Measurements from ENCODE around the gene MAB21L4.

MAB21L4 gene

GRCh38 chr2:240922982-240923537 is 27.1 kb upstream of the MAB21L4 start (continued):
- TF ChIP-seq ZBTB17 (tag by site-specific recombination; IDR thresholded peaks at IDR 0.05): peak; percentile 26; the same call in 1 of the 2 replicates
- TF ChIP-seq KLF8 (tag by site-specific recombination; IDR thresholded peaks at IDR 0.05): 0 out of 2 replicates have a peak, but pooled peaks have one; percentile 18
- TF ChIP-seq ATF2 (tag by site-specific recombination; IDR thresholded peaks at IDR 0.05; ENCODE audit: low read depth): no peak
- TF ChIP-seq ZFHX2 (tag by site-specific recombination; conservative IDR thresholded peaks at IDR 0.05): no peak
- no peak for TF ChIP-seq ZNF211 (tag by site-specific recombination; IDR thresholded peaks at IDR 0.05; ENCODE audit: low read depth)
- TF ChIP-seq ZNF510 (tag by site-specific recombination; IDR thresholded peaks at IDR 0.05; ENCODE audit: insufficient replicate concordance): no peak
- no peak for TF ChIP-seq ZNF830 (tag by site-specific recombination; IDR thresholded peaks at IDR 0.05; ENCODE audit: low read depth)
- TF ChIP-seq ZBTB7A (tag by site-specific recombination; IDR thresholded peaks at IDR 0.05; ENCODE audit: low read depth): peak; percentile 77; the same call in 1 of the 2 replicates
- TF ChIP-seq FEZF1 (tag by site-specific recombination; IDR thresholded peaks at IDR 0.05): no peak
- no peak for TF ChIP-seq ZBTB8A (tag by site-specific recombination; IDR thresholded peaks at IDR 0.05)
- no peak for TF ChIP-seq BCL11A (tag by site-specific recombination; IDR thresholded peaks at IDR 0.05; ENCODE audit: low read depth)
- no peak for TF ChIP-seq ZNF670 (tag by site-specific recombination; IDR thresholded peaks at IDR 0.05; ENCODE audit: low read depth)

- Histone ChIP-seq H3K4me1 (ENCODE audit: control insufficient read depth, insufficient read depth, low read length) (no peaks in the 10 kb centered on the region), H3K27ac (ENCODE audit: extremely low read depth, low read depth, low read length) (no peak overlapping the region), H3K4me3 (ENCODE audit: low read depth, low read length) (no peak overlapping the region), H3K36me3 (ENCODE audit: control insufficient read depth in 2 of 2, insufficient read depth in 1 of 2, low read length in 2 of 2) (no peaks in the 10 kb centered on the region), H3K9me3 (ENCODE audit: control insufficient read depth, insufficient read depth, low read depth, low read length) (no peaks in the 10 kb centered on the region)
- TF ChIP-seq SCRT2 (tag by site-specific recombination; IDR thresholded peaks at IDR 0.05) (peak; percentile 38), ZIC2 (tag by site-specific recombination; IDR thresholded peaks at IDR 0.05) (peak; percentile 19), HIC1 (tag by site-specific recombination; IDR thresholded peaks at IDR 0.05) (peak; percentile 67), ZNF146 (tag by site-specific recombination; IDR thresholded peaks at IDR 0.05) (no peak), ZNF510 (tag by site-specific recombination; IDR thresholded peaks at IDR 0.05; ENCODE audit: insufficient replicate concordance) (no peak)
- CTCF ChIA-PET: interaction anchor here (0.6 kb wide), 1 partner anchor 8 kb away, joined by 4 read pairs; no protein-coding TSS in a partner anchor
- POLR2A ChIA-PET: interaction anchor here (0.6 kb wide), 1 partner anchor 658 kb away, joined by 3 read pairs; no protein-coding TSS in a partner anchor
Observed at GRCh38 chr2:240922245-240922981, 26.5 kb upstream of the MAB21L4 start.

GRCh38 chr2:240921995-240922244 is 26.0 kb upstream of the MAB21L4 start:
- Histone ChIP-seq H3K36me3 (ENCODE audit: control insufficient read depth in 2 of 2, insufficient read depth in 1 of 2, low read length in 2 of 2) (no peaks in the 10 kb centered on the region), H3K9me3 (ENCODE audit: control insufficient read depth, insufficient read depth, low read depth, low read length) (no peaks in the 10 kb centered on the region), H3K27ac (ENCODE audit: extremely low read depth, low read depth, low read length) (no peak overlapping the region), H3K4me1 (ENCODE audit: control insufficient read depth, insufficient read depth, low read length) (no peaks in the 10 kb centered on the region), H3K4me3 (ENCODE audit: low read depth, low read length) (no peak overlapping the region)
- POLR2A ChIA-PET: interaction anchor here (0.6 kb wide), 1 partner anchor 659 kb away, joined by 3 read pairs; no protein-coding TSS in a partner anchor
- CTCF ChIA-PET: interaction anchor here (0.6 kb wide), 1 partner anchor 7 kb away, joined by 4 read pairs; no protein-coding TSS in a partner anchor
- TF ChIP-seq HOXD13 (CRISPR knock-in tag; IDR thresholded peaks at IDR 0.05; ENCODE audit: borderline replicate concordance) (no peak), ZNF449 (tag by site-specific recombination; IDR thresholded peaks at IDR 0.05) (no peak), ZNF416 (tag by site-specific recombination; IDR thresholded peaks at IDR 0.05) (no peak), ZNF843 (tag by site-specific recombination; IDR thresholded peaks at IDR 0.05) (no peak), KLF9 (tag by site-specific recombination; IDR thresholded peaks at IDR 0.05; ENCODE audit: low read depth) (0 out of 2 replicates have a peak, but pooled peaks have one; percentile 19), ZNF433 (tag by site-specific recombination; IDR thresholded peaks at IDR 0.05; ENCODE audit: low read depth) (no peak), ZNF280C (tag by site-specific recombination; IDR thresholded peaks at IDR 0.05) (no peak), ZBTB21 (tag by site-specific recombination; IDR thresholded peaks at IDR 0.05) (no peak), ZNF664 (tag by site-specific recombination; IDR thresholded peaks at IDR 0.05) (no peak), ZNF677 (tag by site-specific recombination; IDR thresholded peaks at IDR 0.05) (no peak)
